OCI-LY3 (cell line): ENCODE results near the gene CCDC183.

ENCODE experiments used
- EZH2phosphoT487 ChIP-seq: fragments of 200-600 bp; shearing (Covaris generic); IDR thresholded peaks from 2 replicates; pipeline ENCODE4 v1.6.1; 2018; ENCODE audit warnings: antibody characterized with exemption, mixed run types, low read depth
- TF ChIP-seq, protein P1 (sequence below): fragments of 200-600, 300-600 bp; sonication (generic); IDR thresholded peaks from 2 replicates; pipeline ENCODE4 v1.5.1; 2014; ENCODE audit warnings: antibody characterized with exemption, low read length, low read depth

DNA sequence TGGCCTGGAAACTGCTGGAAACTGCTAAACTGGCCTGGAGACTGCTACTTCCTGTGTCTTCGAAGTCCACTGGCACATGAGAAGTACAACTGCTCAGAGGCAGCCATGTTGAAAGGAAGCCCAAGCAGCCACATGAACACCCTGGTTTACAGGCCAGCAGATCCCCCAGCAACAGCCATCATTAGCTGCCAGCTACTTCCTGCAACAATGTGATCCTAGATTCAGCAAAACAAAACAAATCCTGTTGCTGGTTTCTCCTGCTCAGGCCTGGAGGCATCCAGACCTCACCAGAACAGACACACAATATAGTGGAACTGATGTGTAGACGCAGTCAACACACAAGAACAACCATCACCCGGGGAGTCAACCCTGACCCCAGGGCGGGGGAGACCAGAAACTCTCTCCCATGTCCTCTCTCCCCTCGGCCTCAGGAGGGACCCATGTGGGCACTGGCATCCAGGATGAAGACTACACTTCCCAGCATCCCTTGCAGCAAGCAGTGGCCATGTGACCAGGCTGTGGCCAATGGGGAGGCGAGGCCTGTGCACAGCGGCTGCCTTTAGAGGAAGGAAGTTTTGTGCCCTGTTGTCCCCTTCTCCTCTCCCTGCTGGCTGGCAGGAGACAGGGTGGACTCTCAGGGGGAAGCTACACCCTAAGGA lies 22.6 kb upstream of the CCDC183 start:
- TF ChIP-seq, protein P1, sequence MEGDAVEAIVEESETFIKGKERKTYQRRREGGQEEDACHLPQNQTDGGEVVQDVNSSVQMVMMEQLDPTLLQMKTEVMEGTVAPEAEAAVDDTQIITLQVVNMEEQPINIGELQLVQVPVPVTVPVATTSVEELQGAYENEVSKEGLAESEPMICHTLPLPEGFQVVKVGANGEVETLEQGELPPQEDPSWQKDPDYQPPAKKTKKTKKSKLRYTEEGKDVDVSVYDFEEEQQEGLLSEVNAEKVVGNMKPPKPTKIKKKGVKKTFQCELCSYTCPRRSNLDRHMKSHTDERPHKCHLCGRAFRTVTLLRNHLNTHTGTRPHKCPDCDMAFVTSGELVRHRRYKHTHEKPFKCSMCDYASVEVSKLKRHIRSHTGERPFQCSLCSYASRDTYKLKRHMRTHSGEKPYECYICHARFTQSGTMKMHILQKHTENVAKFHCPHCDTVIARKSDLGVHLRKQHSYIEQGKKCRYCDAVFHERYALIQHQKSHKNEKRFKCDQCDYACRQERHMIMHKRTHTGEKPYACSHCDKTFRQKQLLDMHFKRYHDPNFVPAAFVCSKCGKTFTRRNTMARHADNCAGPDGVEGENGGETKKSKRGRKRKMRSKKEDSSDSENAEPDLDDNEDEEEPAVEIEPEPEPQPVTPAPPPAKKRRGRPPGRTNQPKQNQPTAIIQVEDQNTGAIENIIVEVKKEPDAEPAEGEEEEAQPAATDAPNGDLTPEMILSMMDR = no peak
- no peak for TF ChIP-seq EZH2phosphoT487
